K562 (cell line): ENCODE measurements around the gene HOXB4. TPM values are rescaled to one million over a fixed set of nuclear protein-coding genes. Genes with fewer than 3 reads are reported as not detected.

Source experiments
- ATAC-seq: fragments of 200-7000 bp; cut with Tn5 transposase; 3 replicates; pipeline ENCODE4 v1.9.1; 2020; ENCODE audit warnings: moderate library complexity
- BruUV-seq: library from RNA; stranded (reverse); fragments of 400-500 nt; replicated peaks from 2 replicates; lab custom pipeline; 2021; lab: Mats Ljungman, UMichigan
- CTCF ChIA-PET: fragments of 300-600 bp; formaldehyde crosslinking; extraction: SDS; loops from one replicate; lab custom pipeline; 2021; ENCODE audit warnings: low intra/inter-chr PET ratio; lab: Yijun Ruan, JAX
- POLR2A ChIA-PET: fragments of 300-600, 350-650 bp; sonication (Branson Sonifier 250); formaldehyde crosslinking; extraction: SDS; loops from one replicate; lab custom pipeline; 2021; ENCODE audit warnings: antibody characterized with exemption, inconsistent platforms; lab: Yijun Ruan, JAX
- DNase-seq, 4 experiments: peaks; one replicate each; pipeline versions ENCODE4 v3.0.0 to v3.0.0-alpha.2; 2011 to 2018; ENCODE audit warnings: low spot score in 3 of 4, mixed read lengths in 3 of 4; ENCODE audit errors: extremely low read depth in 1 of 4
- FAIRE-seq: peaks from 2 replicates; lab custom pipeline; 2011; peaks lifted over from hg19 to GRCh38; lab: Jason Lieb, UNC
- H2AFZ ChIP-seq: 2 replicates; pipeline ENCODE4 v1.6.0; 2011; ENCODE audit warnings: low read depth, low read length, control low read depth, inconsistent platforms
- H3K27ac ChIP-seq: fragments of 200-600 bp; 3 replicates; pipeline ENCODE4 v1.8.0; 2011; ENCODE audit warnings: low read depth, mild to moderate bottlenecking, control low read depth, inconsistent platforms, low read length, moderate library complexity, mixed read lengths; ENCODE audit errors: extremely low read depth
- H3K27me3 ChIP-seq, 2 experiments: fragments of 300-600 bp in 1 of 2; 2 replicates in 1 of 2; 3 replicates in 1 of 2; pipeline versions ENCODE4 v1.6.0 to v1.8.0; 2011; ENCODE audit warnings: inconsistent platforms in 2 of 2, low read length in 2 of 2, mild to moderate bottlenecking in 1 of 2, mixed read lengths in 1 of 2, moderate library complexity in 1 of 2; ENCODE audit not compliant: control insufficient read depth in 2 of 2, insufficient read depth in 2 of 2
- H3K36me3 ChIP-seq: fragments of 300-600 bp; 3 replicates; pipeline ENCODE4 v1.8.0; 2011; ENCODE audit warnings: mild to moderate bottlenecking, low read length, inconsistent platforms; ENCODE audit not compliant: control insufficient read depth, insufficient read depth
- H3K4me1 ChIP-seq, 2 experiments: fragments of 200-600 bp in 1 of 2; replicated peaks in 1 of 2; 2 replicates in 1 of 2; 3 replicates in 1 of 2; pipeline versions ENCODE4 v1.5.1 to v1.8.0; 2011; ENCODE audit warnings: inconsistent platforms in 2 of 2, low read length in 2 of 2, mild to moderate bottlenecking in 1 of 2, mixed read lengths in 1 of 2, moderate library complexity in 1 of 2; ENCODE audit not compliant: control insufficient read depth in 2 of 2, insufficient read depth in 2 of 2
- H3K4me2 ChIP-seq: 2 replicates; pipeline ENCODE4 v1.6.1; 2011; ENCODE audit warnings: low read length, control low read depth, inconsistent platforms, mixed read lengths; ENCODE audit not compliant: insufficient read depth
- H3K4me3 ChIP-seq: fragments of 200-600 bp; sonication (generic), shearing (Covaris generic); 2 replicates; pipeline ENCODE4 v1.5.1; 2016; ENCODE audit warnings: control low read depth, inconsistent platforms
- H3K79me2 ChIP-seq: fragments of 200-600 bp; 3 replicates; pipeline ENCODE4 v1.8.0; 2011; ENCODE audit warnings: low read length, inconsistent platforms; ENCODE audit not compliant: control insufficient read depth, insufficient read depth
- H3K9ac ChIP-seq, 2 experiments: 2 replicates each; pipeline versions ENCODE4 v1.6.0 to v1.6.1; 2011; ENCODE audit warnings: low read depth in 2 of 2, low read length in 2 of 2, control low read depth in 1 of 2, inconsistent platforms in 1 of 2, mild to moderate bottlenecking in 1 of 2, mixed read lengths in 1 of 2; ENCODE audit not compliant: insufficient read depth in 1 of 2
- H3K9me1 ChIP-seq: one replicate; pipeline ENCODE4 v1.6.0; 2011; ENCODE audit warnings: inconsistent platforms, mild to moderate bottlenecking, low read length, moderate library complexity; ENCODE audit not compliant: control insufficient read depth, insufficient read depth
- H3K9me3 ChIP-seq: replicated peaks from 2 replicates; pipeline ENCODE4 v1.5.1; 2011; ENCODE audit warnings: low read depth, low read length, inconsistent platforms; ENCODE audit not compliant: control insufficient read depth, insufficient read depth
- H4K20me1 ChIP-seq: replicated peaks from 2 replicates; pipeline ENCODE4 v1.6.1; 2011; ENCODE audit warnings: low read length, inconsistent platforms, mixed read lengths; ENCODE audit not compliant: control insufficient read depth, insufficient read depth
- NRF1 ChIP-seq, 2 experiments: fragments of 450-650 bp; IDR thresholded peaks in 1 of 2; conservative IDR thresholded peaks in 1 of 2; 2 replicates each; pipeline ENCODE4 v1.6.1; 2014; ENCODE audit warnings: mild to moderate bottlenecking in 2 of 2
- SMARCB1 ChIP-seq: IDR thresholded peaks from 2 replicates; pipeline ENCODE4 v1.6.1; 2011; ENCODE audit warnings: improper control_type of control experiment, low read depth; ENCODE audit not compliant: insufficient read length
- ZBTB7A ChIP-seq: IDR thresholded peaks from 2 replicates; pipeline ENCODE4 v1.6.1; 2011; ENCODE audit warnings: low read depth, mild to moderate bottlenecking, low read length, moderate library complexity, borderline replicate concordance; ENCODE audit not compliant: control insufficient read depth
- WGBS: fragments of 100-300 bp; shearing (Covaris generic); methylation state at CpG from one replicate; pipeline ENCODE4 v1.1.6; 2016; ENCODE audit warnings: low coverage, mixed read lengths; ENCODE audit not compliant: insufficient coverage; ENCODE audit errors: missing lambda C conversion rate; 5-methylcytosine and 5-hydroxymethylcytosine counted together
- in situ Hi-C: fragments of 300-500 bp; cut with MboI; formaldehyde crosslinking; loops from 4 replicates; pipeline ENCODE4 v1.15.0; 2018; ENCODE audit warnings: inconsistent platforms, mixed read lengths
- intact Hi-C: fragments of 100-400 bp; cut with micrococcal nuclease; formaldehyde crosslinking; loops from 2 replicates; pipeline ENCODE4 v1.14.2; 2022
- polyA plus RNA-seq, 8 experiments: library from polyadenylated mRNA; depleted of rRNA in 4 of 8; stranded (reverse) in 5 of 8; unstranded in 3 of 8; fragments of >200 nt; fragmentation: Nextera tagmentation in 2 of 8; fragmentation: Illumina TruSeq in 1 of 8; extraction: Ambion mirVana in 2 of 8; extraction: Trizol in 1 of 8; gene quantifications; 2 replicates each; pipeline versions ENCODE4 v1.2.1 to v1.2.3, GENCODE V29; 2011 to 2014; ENCODE audit warnings: inconsistent platforms in 1 of 8, missing spikeins in 1 of 8
- total RNA-seq, 7 experiments: library from RNA; depleted of rRNA in 6 of 7; stranded (reverse); fragments of >200 nt in 6 of 7; fragmentation: Illumina TruSeq in 2 of 7; extraction: Trizol in 2 of 7; gene quantifications; 2 replicates each; pipeline versions ENCODE4 v1.2.1 to v1.2.3, GENCODE V29; 2011 to 2021; ENCODE audit warnings: low replicate concordance in 1 of 7
- TF ChIP-seq, protein P1 (sequence below): fragments of 450-650 bp; IDR thresholded peaks from 2 replicates; pipeline ENCODE4 v1.6.1; 2018; ENCODE audit not compliant: partially characterized antibody
- TF ChIP-seq, protein P2 (sequence below), 2 experiments: fragments of 450-650 bp in 1 of 2; sonication (generic) in 1 of 2; formaldehyde crosslinking in 1 of 2; IDR thresholded peaks; 2 replicates each; pipeline versions ENCODE4 v1.7.1 to v1.9.0; 2016 to 2022; ENCODE audit warnings: inconsistent platforms in 1 of 2, mild to moderate bottlenecking in 1 of 2, missing genetic modification reagents in 1 of 2

Gene HOXB4
- total and polyA plus RNA-seq, 9 of the 15 experiments (the other 6 are each of a cell fraction or from before 2014, with no cell fraction given) = 1.6 to 34.9 (median 14.9) TPM

GRCh38 chr17:48603959-48604769 is 26.0 kb upstream of the HOXB4 start:
- WGBS = under 1% methylated on average over 19 of the region's 21 CpGs
- CTCF ChIA-PET = interaction anchor here (0.6 kb wide), 1 partner anchor 344 kb away, joined by 3 read pairs; no protein-coding TSS in a partner anchor
- peaks cover 34 to 56% of the 10 kb centered on the region in 2 experiments for H3K4me1 ChIP-seq
- peak overlapping the region; percentile 87 for H3K4me2 ChIP-seq
- no peaks in the 10 kb centered on the region; the same call in 1 of the 2 replicates for H4K20me1 ChIP-seq
- peak overlapping the region; percentile 83 to 92 for H3K9ac ChIP-seq
- POLR2A ChIA-PET = interaction anchor here (0.7 to 1.2 kb wide), 4 partner anchors 11 to 220 kb away, joined by 3 read pairs; partner anchors contain the start of gene HOXB8
- BruUV-seq = TSS peak; percentile 54
- no peaks in the 10 kb centered on the region for H3K27me3 ChIP-seq
- H2AFZ ChIP-seq = peak overlapping the region; percentile 97
- H3K36me3 ChIP-seq = peaks cover 6% of the 10 kb centered on the region; the same call in 1 of the 3 replicates
- peaks cover 60% of the 10 kb centered on the region for H3K79me2 ChIP-seq
- peak; percentile 59 to 73 (median 64) for DNase-seq
- H3K4me3 ChIP-seq = peak overlapping the region; percentile 59
- FAIRE-seq = no peak
- no peaks in the 10 kb centered on the region for H3K9me3 ChIP-seq
- peak; percentile 54 for ATAC-seq
- in situ Hi-C loops = no loop called here
- H3K9me1 ChIP-seq = no peaks in the 10 kb centered on the region
- peak overlapping the region; percentile 81 for H3K27ac ChIP-seq
- intact Hi-C loops = no loop called here
- TF ChIP-seq, protein P1, sequence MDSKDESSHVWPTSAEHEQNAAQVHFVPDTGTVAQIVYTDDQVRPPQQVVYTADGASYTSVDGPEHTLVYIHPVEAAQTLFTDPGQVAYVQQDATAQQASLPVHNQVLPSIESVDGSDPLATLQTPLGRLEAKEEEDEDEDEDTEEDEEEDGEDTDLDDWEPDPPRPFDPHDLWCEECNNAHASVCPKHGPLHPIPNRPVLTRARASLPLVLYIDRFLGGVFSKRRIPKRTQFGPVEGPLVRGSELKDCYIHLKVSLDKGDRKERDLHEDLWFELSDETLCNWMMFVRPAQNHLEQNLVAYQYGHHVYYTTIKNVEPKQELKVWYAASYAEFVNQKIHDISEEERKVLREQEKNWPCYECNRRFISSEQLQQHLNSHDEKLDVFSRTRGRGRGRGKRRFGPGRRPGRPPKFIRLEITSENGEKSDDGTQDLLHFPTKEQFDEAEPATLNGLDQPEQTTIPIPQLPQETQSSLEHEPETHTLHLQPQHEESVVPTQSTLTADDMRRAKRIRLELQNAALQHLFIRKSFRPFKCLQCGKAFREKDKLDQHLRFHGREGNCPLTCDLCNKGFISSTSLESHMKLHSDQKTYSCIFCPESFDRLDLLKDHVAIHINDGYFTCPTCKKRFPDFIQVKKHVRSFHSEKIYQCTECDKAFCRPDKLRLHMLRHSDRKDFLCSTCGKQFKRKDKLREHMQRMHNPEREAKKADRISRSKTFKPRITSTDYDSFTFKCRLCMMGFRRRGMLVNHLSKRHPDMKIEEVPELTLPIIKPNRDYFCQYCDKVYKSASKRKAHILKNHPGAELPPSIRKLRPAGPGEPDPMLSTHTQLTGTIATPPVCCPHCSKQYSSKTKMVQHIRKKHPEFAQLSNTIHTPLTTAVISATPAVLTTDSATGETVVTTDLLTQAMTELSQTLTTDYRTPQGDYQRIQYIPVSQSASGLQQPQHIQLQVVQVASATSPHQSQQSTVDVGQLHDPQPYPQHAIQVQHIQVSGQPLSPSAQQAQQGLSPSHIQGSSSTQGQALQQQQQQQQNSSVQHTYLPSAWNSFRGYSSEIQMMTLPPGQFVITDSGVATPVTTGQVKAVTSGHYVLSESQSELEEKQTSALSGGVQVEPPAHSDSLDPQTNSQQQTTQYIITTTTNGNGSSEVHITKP = peak; percentile 90
- TF ChIP-seq ZBTB7A = 0 out of 2 replicates have a peak, but pooled peaks have one; percentile 31
- TF ChIP-seq, protein P2, sequence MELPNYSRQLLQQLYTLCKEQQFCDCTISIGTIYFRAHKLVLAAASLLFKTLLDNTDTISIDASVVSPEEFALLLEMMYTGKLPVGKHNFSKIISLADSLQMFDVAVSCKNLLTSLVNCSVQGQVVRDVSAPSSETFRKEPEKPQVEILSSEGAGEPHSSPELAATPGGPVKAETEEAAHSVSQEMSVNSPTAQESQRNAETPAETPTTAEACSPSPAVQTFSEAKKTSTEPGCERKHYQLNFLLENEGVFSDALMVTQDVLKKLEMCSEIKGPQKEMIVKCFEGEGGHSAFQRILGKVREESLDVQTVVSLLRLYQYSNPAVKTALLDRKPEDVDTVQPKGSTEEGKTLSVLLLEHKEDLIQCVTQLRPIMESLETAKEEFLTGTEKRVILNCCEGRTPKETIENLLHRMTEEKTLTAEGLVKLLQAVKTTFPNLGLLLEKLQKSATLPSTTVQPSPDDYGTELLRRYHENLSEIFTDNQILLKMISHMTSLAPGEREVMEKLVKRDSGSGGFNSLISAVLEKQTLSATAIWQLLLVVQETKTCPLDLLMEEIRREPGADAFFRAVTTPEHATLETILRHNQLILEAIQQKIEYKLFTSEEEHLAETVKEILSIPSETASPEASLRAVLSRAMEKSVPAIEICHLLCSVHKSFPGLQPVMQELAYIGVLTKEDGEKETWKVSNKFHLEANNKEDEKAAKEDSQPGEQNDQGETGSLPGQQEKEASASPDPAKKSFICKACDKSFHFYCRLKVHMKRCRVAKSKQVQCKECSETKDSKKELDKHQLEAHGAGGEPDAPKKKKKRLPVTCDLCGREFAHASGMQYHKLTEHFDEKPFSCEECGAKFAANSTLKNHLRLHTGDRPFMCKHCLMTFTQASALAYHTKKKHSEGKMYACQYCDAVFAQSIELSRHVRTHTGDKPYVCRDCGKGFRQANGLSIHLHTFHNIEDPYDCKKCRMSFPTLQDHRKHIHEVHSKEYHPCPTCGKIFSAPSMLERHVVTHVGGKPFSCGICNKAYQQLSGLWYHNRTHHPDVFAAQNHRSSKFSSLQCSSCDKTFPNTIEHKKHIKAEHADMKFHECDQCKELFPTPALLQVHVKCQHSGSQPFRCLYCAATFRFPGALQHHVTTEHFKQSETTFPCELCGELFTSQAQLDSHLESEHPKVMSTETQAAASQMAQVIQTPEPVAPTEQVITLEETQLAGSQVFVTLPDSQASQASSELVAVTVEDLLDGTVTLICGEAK (IDR thresholded peaks at IDR 0.05) = no peak
- TF ChIP-seq, protein P2 (CRISPR knock-in tag; IDR thresholded peaks at IDR 0.05) = 0 out of 2 replicates have a peak, but pooled peaks have one; percentile 15
- peak; percentile 21 to 39; a peak in 2 of 4 replicates for TF ChIP-seq NRF1 (conservative IDR thresholded peaks at IDR 0.05 in 1 of 2, IDR thresholded peaks at IDR 0.05 in 1 of 2)
- peak; percentile 38 for TF ChIP-seq SMARCB1
